Spleen (tissue), 7 donors: ENCODE results near the gene DLG1.

Experiments used
- CTCF ChIP-seq, 11 experiments: fragments of 200-600 bp in 7 of 11; fragments of 450-650 bp in 4 of 11; sonication (generic) in 4 of 11; IDR thresholded peaks in 8 of 11; conservative IDR thresholded peaks in 3 of 11; 1 replicate in 7 of 11; 2 replicates in 4 of 11; pipeline versions ENCODE4 v1.4.0 to v1.8.0; 2016 to 2021; ENCODE audit warnings: antibody characterized with exemption in 11 of 11, inconsistent platforms in 4 of 11, mild to moderate bottlenecking in 1 of 11
- POLR2A ChIP-seq, 3 donors: fragments of 450-650 bp; IDR thresholded peaks; one replicate each; pipeline ENCODE4 v1.5.1; 2017; ENCODE audit warnings: antibody characterized with exemption in 3 of 3, mild to moderate bottlenecking in 1 of 3
- POLR2AphosphoS5 ChIP-seq, 3 donors: sonication (generic); formaldehyde crosslinking; IDR thresholded peaks; one replicate each; pipeline ENCODE4 v1.5.1; 2017; ENCODE audit warnings: antibody characterized with exemption in 3 of 3
- donor health status: DM: no; HTN: no; CAD: no; lungs with moderate emphysema.
- donor health status: DM: no; HTN: no; CAD: no.
- donor health status: DM: no; HTN: no; CAD: no.

DNA sequence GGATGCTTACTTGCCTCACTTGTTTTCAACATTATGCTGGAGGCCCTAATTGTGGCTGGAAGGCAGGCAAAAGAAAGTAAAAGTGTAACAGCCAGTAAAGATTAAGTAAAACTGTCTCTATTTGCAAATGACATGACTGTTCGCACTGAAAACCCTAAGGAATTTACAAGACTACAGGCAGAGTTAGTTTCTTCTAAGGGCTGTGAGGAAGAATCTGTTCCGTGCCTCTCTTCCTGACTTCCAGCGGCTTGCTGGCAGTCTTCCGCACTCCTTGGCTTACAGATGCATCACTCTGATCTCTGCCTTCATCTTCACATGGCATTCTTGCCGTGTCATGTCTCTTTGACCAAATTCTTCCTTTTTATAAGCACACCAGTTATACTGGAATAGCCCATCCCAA, 86.1 kb downstream of the DLG1 start:
- no peak for TF ChIP-seq CTCF (IDR thresholded peaks at IDR 0.05 in 8 of 11, conservative IDR thresholded peaks at IDR 0.05 in 3 of 11)
- no peak for TF ChIP-seq POLR2A (IDR thresholded peaks at IDR 0.05)
- TF ChIP-seq POLR2AphosphoS5 (IDR thresholded peaks at IDR 0.05) = no peak
